HG03139 (cell line): Measurements from ENCODE around the gene HGD.
"Not testable (repeated sequence)": the region's sequence is repeated elsewhere in the genome, so short reads cannot be mapped to it uniquely, and the experiment has no call there.

Experiments
- ATAC-seq: cut with Tn5 transposase; IDR thresholded peaks from one replicate; pipeline ENCODE4 v1.9.1; 2021; ENCODE audit not compliant: unreplicated experiment

Gene HGD

DNA sequence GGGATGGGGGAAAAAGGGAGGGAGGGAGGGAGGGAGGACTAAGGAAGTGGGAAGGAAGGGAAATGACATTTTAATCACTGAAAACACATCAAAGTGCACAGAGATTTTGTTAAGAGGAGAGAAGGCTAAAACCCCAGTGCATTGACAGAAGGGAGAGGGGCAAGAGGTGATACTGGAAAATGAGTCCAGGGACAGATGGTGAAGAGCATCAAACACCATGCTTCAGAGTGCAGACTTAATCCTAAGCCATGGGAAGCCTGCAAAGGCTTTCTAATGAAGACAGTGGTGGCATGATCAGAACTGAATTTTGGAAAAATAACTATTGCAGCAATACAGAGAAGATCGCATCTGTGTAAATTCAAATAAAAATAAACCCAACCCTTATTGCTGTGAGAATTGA lies 41.8 kb downstream of the HGD start:
- no peak for ATAC-seq

DNA sequence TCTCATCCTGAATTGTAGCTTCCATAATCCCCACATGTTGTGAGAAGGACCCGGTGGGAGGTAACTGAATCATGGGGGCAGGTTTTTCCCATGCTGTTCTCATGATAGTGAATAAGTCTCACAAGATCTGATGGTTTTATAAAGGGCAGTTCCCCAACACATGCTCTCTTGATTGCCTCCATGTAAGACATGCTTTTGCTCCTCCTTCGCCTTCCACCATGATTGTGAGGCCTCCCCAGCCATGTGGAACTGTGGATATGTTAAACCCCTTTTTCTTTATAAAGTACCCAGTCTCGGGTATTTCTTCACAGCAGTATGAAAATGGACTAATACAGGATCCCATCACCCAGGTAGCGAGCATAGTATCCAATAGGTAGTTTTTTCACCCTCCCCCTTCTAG lies 43.2 kb downstream of the HGD start:
- not testable (repeated sequence) for ATAC-seq

DNA sequence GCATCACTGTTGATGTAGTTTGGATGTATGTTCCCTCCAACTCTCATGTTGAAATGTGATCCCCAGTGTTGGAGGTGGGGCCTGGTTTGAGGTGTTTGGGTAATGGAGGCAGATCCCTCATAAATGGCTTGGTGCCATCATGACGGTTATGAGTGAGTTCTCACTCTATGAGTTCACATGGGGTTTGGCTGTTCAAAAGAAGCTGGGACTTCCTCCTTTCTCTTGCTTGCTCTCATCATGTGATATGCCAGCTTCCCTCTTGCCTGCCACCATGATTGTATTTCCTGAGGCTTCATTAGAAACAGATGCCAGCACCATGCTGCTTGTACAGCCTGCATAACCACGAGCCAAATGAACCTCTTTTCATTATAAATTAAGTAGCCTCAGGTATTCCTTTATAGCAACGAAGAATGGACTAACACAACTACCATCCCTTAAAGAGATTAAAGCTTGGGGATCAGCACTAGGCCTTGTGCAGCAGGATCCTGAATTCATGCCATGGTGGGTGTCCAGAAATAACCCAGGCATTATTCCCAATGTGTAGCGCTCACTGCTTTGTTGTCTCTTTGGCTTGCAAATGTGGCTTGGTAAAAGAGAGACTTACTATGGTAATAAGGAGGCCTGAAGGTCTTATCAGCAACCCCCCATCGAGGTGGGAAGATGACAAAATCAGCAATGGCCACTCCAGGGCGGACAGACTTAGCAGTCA lies 44.0 kb downstream of the HGD start:
- ATAC-seq = no peak

DNA sequence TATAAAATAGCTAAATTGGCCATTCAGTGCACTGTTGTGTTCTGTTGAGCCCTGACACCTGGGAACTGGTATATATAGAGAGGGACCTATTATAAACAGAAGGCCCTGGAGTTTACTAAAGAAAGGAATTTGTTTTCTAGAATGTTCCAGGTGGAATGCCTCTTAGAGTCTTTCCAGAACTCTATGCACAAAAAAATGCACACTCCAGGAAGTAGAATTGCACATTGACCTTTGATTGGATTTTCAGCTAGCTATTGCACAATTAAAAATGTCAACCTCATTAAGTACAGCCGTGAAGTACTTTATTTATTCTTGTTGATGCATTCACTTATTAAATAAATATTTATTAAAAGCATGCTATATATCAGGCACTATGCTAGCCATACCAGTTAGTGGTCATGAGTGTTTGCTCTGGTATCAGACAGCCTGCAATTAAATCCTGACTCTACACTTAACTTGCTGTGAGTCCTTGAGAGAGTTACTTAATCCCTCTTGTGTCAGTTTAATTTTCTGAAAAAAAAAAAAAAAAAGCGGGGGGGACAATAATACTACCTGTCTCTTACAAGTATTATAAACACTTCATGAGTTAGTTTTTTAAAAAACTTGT lies 45.1 kb downstream of the HGD start:
- ATAC-seq = no peak

DNA sequence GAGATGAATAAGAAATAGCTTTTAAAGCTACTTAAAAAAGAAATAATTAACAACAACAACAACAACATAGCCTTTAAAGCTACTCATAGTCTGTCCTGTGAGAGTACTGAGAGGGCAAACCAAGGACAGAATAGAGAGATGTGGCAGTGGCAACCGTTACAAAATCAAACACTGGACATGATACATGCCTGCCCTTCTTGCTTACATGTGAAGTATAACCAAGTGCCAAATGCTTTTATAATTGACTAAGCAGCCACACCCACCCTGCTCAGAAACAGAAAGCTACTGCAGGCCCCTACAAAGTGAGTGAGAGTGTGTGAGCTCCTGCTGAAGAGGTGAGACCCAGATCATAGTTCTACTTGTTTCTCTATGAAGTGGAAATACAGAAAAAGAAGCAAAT lies 47.5 kb downstream of the HGD start:
- no peak for ATAC-seq

DNA sequence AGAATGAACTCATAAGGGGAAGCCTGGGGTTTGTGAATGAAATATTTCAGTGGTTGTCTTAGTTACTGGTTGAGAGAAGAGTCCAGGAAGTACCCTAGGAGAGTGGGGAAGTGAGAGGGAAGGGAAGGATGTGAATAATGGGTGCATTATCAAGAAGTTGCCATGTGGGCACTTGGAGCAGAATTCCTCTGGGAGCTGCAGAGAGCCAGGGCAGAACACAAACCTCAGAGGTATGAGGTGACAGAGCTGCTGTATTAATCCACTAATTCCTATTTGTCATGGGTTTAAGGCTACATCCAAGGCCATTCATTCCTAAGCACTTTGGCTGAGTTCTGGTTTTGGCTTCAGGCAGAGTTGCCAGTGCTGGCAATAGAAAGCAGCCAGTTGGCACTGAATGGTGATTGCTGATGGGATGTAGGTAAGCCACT lies 56.9 kb downstream of the HGD start:
- ATAC-seq = no peak

DNA sequence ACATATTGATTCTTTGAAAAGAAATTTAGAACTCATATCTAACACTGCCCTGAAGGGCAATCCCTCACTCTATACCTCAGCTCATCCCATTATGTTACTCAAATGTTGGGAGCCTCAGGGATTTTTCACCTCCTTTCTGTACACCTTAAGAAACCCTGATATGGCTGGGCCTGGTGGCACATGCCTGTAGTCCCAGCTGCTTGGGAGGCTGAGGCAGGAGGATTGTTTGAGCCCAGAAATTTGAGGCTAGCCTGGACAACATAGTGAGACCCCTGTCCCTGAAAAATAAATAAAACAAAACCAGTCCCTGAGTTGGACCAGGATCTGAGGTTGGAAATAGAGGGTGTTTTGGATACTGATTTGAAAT lies 58.3 kb downstream of the HGD start:
- ATAC-seq = no peak

DNA sequence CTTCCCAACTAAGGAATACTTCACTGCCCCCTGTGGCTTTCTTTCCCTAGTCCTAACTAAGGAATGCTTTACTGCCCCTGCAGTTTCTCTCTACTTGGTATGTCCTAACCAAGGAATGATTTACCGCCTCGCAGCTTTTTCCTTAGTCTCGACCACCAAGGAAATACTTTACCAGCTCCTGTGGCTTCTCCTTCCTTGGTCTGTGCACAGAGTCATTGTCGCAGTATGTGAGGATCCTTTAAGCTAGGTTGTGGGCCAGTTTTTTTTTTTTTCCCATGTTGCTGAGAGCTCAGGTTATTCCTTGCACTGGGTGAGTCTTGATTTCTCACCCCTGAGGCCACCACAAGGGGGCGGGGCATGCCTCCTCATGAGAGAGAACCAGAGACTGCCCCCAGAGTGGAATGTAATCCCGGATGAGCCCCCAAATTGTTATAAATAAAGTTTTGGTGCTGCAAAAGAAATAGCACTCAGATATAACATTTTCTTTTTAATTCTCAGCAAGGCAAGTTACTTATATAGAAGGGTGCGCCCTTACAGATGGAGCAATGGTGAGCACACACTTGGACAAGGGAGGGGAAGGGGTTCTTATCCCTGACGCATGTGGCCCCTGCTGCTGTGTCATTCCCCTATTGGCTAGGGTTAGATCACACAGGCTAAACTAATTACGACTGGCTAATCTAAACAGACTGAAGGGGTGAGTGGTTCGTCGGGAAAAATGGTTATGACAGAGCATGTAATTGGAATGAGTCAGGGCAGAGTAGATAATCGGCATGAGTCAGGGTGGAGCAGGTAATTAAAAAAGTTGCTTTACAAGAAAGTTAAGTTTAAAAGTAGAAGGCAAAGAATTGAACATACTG lies 58.9 kb downstream of the HGD start:
- no peak for ATAC-seq

DNA sequence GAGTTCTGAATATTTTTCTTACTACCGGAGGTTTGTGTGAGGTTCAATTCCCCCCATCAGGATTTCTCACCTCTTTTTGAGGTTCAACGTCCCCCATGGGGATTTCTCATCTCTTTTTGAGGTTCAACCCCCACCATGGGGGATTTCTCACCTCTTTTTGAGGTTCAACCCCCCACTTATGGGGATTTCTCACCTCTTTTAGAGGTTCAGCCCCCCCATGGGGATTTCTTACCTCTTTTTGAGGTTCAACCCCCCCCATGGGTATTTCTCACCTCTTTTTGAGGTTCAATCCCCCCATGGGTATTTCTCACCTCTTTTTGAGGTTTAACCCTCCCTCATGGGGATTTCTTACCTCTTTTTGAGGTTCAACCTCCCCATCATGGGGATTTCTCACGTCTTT lies 59.6 kb downstream of the HGD start:
- no peak for ATAC-seq

DNA sequence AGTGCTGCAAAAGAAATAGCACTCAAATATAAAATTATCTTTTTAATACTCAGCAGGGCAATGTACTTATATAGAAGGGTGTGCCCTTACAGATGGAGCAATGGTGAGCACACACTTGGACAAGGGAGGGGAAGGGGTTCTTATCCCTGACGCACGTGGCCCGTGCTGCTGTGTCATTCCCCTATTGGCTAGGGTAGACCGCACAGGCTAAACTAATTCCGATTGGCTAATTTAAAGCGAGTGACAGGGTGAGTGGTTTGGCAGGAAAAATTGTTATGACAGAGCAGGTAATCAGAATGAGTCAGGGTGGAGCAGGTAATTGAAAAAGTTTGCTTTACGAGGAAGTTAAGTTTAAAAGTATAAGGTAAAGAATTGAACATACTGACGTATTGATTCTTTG lies 65.3 kb downstream of the HGD start:
- not testable (repeated sequence) for ATAC-seq

DNA sequence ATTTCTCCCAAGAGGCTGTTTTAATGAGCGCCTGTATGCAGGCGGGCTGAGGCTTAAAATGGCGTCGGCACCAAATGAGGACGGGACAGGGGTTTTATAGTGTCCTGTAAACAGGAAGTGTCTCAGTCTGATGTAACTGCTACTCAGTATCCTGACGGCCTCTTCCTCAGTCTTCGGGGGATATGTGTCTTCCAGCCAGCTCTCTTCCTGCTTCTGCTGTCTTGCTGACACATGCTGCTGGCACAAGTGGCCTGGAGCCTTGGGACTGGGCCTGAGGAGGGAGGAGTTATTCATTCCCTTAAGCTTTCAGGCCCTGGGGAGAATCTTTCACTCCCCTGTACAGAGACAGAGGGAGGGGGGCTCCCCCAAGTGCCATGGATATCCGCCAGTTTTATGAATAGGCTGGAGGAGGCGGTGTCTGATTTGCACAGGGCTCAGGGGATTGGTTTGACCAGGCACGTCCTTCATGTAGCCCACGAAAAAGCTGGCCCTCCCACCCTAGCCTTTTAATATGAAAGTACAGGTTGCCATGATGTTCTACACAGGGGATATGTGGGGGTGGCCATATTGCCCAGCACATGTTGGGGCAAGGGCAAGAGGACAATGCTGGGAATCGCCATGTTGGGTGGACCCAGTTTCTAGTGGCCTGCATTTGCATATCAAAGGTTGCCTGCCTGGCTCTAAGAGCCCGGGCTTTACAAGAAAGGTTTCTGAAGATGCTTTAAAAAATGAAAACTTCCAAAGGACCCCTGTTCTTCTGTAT lies 66.0 kb downstream of the HGD start:
- ATAC-seq = no peak

DNA sequence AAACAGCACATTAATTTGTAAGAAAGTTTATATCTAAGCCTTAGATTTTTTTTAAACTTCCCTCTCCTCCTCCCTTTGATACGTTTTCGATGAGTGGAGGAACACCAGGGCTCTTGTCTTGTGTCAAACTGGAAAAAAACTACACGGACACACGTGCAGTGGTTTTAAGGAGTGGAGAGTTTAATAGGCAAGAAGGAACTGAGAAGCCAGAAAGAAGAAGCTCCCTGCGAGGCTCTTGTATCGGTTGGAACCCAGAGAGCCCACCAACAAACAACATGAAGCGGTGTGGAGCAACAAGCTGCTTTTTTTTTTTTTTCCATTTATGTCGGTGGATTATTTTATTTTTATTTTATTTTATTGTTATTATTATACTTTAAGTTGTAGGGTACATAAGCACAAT lies 67.3 kb downstream of the HGD start:
- no peak for ATAC-seq

DNA sequence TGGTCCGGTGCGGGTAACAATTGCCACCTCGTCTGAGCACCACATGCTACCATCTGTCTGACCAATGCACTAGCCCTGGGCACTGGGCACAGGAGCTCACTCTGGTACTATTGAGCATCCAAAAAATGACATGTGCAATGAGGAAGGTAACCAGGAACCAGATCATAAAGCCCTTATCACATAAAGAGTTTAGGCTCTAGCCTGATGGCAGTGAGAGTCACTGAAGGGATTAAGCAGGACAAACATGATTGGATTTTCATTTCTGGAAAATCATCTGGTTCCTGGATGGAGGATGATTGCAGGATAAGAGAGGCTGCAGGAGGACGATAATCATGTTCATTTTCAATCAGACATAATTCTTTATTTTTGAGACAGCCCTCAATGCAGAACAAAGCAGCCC lies 73.5 kb downstream of the HGD start:
- no peak for ATAC-seq

DNA sequence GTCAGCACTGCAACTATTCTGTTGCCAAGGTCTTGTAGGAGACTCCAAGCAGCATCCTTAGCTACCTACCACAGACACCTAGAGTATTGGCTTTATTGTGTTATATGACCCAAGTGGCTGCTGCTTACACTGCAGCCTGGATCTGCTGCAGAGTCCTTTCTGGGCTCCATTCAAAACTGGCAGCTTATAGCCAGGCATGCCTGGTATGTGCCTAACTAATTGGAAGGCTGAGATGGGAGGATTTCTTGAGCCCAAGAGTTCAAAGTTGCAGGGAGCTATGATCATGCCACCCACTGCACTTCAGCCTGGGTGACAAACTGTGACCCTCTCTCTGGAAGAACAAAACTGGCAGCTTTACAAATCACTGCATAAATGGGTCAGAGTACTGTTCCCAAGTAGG lies 77.3 kb downstream of the HGD start:
- no peak for ATAC-seq

DNA sequence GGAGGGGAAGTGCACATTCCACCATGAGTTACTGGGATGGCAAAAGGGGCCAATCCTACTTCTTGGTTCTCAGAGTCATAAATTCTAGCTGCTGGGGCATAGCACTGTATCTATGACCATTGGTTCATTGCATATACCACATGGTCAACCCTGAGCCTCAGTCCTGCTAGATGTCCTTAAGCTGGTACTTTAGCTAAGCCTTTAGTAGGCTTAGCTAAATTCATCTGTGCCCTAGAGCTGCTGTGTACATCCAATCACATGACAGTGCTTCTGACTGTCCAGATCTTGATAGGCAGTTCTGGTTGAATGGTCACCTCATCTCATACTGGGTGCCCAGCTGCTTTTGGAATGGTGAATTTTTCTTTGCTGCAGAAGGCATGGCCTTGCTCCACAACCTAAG lies 77.7 kb downstream of the HGD start:
- ATAC-seq = no peak

DNA sequence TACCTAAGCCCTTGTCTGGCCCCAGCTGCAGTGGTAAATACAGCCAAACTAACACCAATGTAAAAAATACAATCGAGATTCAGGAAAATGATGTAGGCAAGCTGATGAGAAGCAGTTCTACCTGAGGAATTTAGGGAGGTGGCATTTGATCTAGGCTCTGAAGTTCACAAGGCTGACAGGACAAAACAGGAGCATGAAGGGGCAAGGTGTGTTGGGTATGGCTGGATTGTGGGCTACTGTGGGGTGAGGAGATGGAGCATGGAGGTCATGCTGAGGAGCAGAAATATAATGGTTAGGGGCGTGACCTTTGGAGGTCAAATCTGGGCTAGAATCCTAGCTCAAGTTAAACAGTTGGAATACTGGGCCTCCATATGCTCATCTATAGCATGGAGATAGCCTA lies 79.4 kb downstream of the HGD start:
- ATAC-seq = no peak

DNA sequence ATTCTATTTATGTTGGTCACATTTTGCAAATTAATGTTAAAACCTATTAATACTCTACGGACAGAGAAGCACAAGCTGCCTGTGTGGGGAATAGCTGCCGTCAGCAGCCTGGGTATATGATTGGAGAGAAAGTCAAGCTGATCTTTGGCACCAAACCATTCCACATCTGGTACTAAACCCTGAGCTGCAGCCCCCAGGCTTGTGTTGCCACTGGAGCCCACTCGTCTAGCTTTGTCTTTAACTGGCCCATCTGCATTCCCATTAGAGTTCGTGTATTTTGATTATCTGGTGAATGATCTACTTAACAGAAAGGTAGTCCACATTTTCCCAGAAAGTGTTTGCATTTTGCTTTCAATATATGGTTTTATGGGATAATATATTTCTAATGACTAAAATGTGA lies 80.5 kb downstream of the HGD start:
- ATAC-seq = no peak

DNA sequence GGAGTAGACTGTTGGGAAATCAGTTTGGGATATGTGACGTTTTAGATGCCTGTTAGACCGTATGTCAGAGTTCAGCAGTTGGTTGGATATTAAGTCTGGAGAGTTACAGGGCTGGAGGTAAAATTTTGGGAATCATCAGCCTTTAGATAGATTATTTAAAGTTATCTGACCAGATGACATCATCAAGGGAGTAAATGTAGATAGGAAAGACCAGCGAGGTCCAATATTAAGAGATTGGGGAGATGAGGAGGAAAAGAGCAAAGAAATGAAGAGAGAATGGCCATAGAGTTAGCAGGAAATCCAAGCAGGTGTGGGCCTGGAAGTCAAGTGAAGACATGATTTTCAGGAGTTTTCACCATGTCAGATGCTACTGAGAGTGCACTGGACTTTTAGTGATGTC lies 82.8 kb downstream of the HGD start:
- ATAC-seq = no peak

DNA sequence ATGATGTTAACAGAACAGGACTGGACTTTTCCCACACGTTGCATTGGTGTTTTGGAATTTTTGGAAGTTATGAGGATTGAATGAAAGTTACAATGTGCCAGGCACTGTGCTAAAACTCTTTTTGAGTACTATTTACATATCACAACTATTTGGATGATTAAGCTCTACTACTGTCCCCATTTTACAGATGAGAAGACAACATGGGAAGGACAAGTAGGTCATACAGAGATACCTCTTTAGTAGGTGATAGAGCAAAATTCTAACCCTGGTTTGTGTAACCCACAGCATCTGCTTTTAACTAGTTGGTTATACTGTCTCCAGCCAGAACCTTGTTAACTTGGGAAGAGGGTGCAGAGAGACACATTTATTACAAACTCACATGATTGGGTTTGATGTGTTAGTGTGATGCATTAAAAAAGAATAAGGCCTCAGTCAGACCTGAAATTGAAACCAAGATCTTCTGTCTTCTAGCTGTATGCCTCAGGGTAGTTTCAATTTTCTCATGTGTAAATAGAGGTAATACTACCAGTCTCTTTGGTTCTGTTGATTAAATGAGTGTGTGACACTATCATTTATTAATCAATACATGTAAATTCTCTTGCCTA lies 84.5 kb downstream of the HGD start:
- ATAC-seq = peak; percentile 35

DNA sequence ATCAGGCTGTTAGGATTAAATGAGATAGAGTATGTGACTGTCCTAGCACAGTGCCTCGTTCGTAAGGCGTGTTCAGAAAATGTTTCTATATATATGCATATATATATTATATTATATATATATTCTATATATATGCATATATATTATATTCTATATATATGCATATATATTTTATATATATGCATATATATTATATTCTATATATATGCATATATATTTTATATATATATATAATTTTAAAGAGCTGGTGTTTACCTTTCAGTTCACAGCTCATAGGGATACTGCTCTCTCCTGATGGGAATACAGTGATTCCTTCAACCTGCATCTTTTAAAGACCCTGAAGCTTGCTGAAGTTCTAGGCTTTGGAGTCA lies 85.2 kb downstream of the HGD start:
- no peak for ATAC-seq
